Measurements from ENCODE around the gene SH3RF2.
A peak's percentile ranks its signal among the peaks of the same experiment; 100 is the strongest.
"Not testable (repeated sequence)": the region's sequence is repeated elsewhere in the genome, so short reads cannot be mapped to it uniquely, and the experiment has no call there.

SH3RF2 gene

GRCh38 chr5:145960166-145960565, 23.8 kb downstream of the SH3RF2 start:
- no peak overlapping the region for H3K4me3 ChIP-seq (ENCODE audit: low read length)
- DNase-seq (ENCODE audit: low read depth), result peak; percentile 56
- TF ChIP-seq CTCF (conservative IDR thresholded peaks at IDR 0.05; ENCODE audit: low read length), result no peak

GRCh38 chr5:145960848-145961600, 24.6 kb downstream of the SH3RF2 start:
- TF ChIP-seq CTCF (conservative IDR thresholded peaks at IDR 0.05; ENCODE audit: low read length), result no peak
- DNase-seq (ENCODE audit: low read depth), result no peak
- no peak overlapping the region for H3K4me3 ChIP-seq (ENCODE audit: low read length)

- DNase-seq (ENCODE audit: low read depth), result no peak
- H3K4me3 ChIP-seq (ENCODE audit: low read length), result no peak overlapping the region
- no peak for TF ChIP-seq CTCF (conservative IDR thresholded peaks at IDR 0.05; ENCODE audit: low read length)
Observed at GRCh38 chr5:145962001-145962400, 25.6 kb downstream of the SH3RF2 start.

GRCh38 chr5:145964008-145964407, 27.6 kb downstream of the SH3RF2 start:
- not testable (repeated sequence) for H3K4me3 ChIP-seq (ENCODE audit: low read length); DNase-seq (ENCODE audit: low read depth)

- TF ChIP-seq CTCF (conservative IDR thresholded peaks at IDR 0.05; ENCODE audit: low read length), result no peak
- no peak for DNase-seq (ENCODE audit: low read depth)
- H3K4me3 ChIP-seq (ENCODE audit: low read length), result no peak overlapping the region
Observed at GRCh38 chr5:145965804-145966203, 29.4 kb downstream of the SH3RF2 start.

- H3K4me3 ChIP-seq (ENCODE audit: low read length), result no peak overlapping the region
- DNase-seq (ENCODE audit: low read depth), result no peak
- TF ChIP-seq CTCF (conservative IDR thresholded peaks at IDR 0.05; ENCODE audit: low read length), result no peak
Observed at GRCh38 chr5:145967296-145967695, 30.9 kb downstream of the SH3RF2 start.

- TF ChIP-seq CTCF (conservative IDR thresholded peaks at IDR 0.05; ENCODE audit: low read length), result no peak
- no peak overlapping the region for H3K4me3 ChIP-seq (ENCODE audit: low read length)
- DNase-seq (ENCODE audit: low read depth), result no peak
Observed at GRCh38 chr5:145968970-145969713, 32.8 kb downstream of the SH3RF2 start.

All from AG10803 (cell line).